GM19463 (cell line): Measurements from ENCODE around the gene CNGA4.
"Not testable (repeated sequence)": the region's sequence is repeated elsewhere in the genome, so short reads cannot be mapped to it uniquely, and the experiment has no call there.

Source experiments
- ATAC-seq: cut with Tn5 transposase; IDR thresholded peaks from one replicate; pipeline ENCODE4 v1.9.1; 2021; ENCODE audit warnings: mild to moderate bottlenecking, moderate library complexity; ENCODE audit not compliant: unreplicated experiment

Gene CNGA4

GRCh38 chr11:6260207-6260726, 21.4 kb downstream of the CNGA4 start:
- no peak for ATAC-seq

- ATAC-seq, result no peak
Observed at GRCh38 chr11:6263662-6264061, 24.8 kb downstream of the CNGA4 start.

- no peak for ATAC-seq
Observed at GRCh38 chr11:6268820-6269219, 29.9 kb downstream of the CNGA4 start.

- ATAC-seq, result no peak
Observed at GRCh38 chr11:6269994-6270393, 31.1 kb downstream of the CNGA4 start.

GRCh38 chr11:6270584-6271246, 31.8 kb downstream of the CNGA4 start:
- ATAC-seq, result no peak

GRCh38 chr11:6271598-6271997, 32.7 kb downstream of the CNGA4 start:
- no peak for ATAC-seq

GRCh38 chr11:6273188-6273587, 34.3 kb downstream of the CNGA4 start:
- ATAC-seq, result no peak

GRCh38 chr11:6280809-6281208, 41.9 kb downstream of the CNGA4 start:
- not testable (repeated sequence) for ATAC-seq

- no peak for ATAC-seq
Observed at GRCh38 chr11:6283453-6284023, 44.6 kb downstream of the CNGA4 start.

GRCh38 chr11:6284250-6284649, 45.4 kb downstream of the CNGA4 start:
- ATAC-seq, result no peak

GRCh38 chr11:6285019-6285418, 46.1 kb downstream of the CNGA4 start:
- no peak for ATAC-seq
